ENCODE data around the gene GLT1D1.
"Not testable (repeated sequence)": the region's sequence is repeated elsewhere in the genome, so short reads cannot be mapped to it uniquely, and the experiment has no call there.

The GLT1D1 gene

GRCh38 chr12:128823216-128823915 is 29.9 kb upstream of the GLT1D1 start:
- peak overlapping the region; percentile 89 for H3K27ac ChIP-seq
- TF ChIP-seq, protein P1, sequence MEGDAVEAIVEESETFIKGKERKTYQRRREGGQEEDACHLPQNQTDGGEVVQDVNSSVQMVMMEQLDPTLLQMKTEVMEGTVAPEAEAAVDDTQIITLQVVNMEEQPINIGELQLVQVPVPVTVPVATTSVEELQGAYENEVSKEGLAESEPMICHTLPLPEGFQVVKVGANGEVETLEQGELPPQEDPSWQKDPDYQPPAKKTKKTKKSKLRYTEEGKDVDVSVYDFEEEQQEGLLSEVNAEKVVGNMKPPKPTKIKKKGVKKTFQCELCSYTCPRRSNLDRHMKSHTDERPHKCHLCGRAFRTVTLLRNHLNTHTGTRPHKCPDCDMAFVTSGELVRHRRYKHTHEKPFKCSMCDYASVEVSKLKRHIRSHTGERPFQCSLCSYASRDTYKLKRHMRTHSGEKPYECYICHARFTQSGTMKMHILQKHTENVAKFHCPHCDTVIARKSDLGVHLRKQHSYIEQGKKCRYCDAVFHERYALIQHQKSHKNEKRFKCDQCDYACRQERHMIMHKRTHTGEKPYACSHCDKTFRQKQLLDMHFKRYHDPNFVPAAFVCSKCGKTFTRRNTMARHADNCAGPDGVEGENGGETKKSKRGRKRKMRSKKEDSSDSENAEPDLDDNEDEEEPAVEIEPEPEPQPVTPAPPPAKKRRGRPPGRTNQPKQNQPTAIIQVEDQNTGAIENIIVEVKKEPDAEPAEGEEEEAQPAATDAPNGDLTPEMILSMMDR (conservative IDR thresholded peaks at IDR 0.05): no peak

DNA sequence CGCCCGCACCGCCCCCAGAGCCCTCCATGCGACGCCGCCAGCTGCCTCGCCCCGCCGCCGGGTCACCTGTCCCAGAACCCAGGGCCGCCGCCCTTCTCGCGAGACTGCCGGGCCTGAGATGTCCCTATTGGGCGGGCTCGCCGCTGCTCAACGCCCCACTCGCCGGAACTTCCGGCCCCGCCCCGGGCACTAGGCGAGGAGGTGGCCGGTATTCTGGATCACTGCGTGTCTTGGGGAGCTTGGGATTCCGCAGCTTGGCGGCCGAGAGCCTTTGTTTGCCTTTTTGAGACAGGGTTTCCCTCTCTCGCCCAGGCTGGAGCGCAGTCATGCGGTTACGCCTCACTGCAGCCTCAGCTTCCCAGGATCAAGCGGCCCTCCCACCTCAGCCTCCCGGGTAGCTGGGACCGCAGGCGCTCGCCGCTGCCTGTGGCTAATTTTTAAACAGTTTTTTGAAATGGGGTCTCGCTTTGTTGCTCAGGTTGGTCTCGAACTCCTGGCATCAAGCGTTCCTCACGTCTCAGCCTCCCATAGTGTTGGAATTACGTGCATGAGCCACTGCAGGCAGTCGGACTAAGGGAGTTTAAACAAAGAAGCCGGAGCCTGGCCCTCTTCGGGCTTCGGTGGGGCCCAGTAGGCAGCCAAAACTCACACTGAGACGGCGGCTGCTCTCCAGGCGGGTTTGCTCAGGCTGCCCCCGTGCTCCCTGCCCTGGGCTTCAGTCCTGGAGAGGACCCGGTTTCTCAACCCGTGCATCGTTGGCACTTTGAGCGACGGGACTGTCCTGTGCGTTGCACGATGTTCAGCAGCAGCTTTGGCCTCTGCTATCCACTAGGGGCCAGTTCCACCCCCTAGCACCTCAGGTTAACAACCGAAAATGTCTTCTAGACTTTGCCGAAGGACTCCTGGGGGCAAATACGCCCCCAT is 29.1 kb upstream of the GLT1D1 start, which contains the start of gene SLC15A4:
TSS of gene SLC15A4 (minus strand) at position 43 of the 924 bp plus-strand sequence. CDS start at position 28, 15 bp downstream.
- H3K27ac ChIP-seq: peak within 1 kb of the TSS; percentile 89
- TF ChIP-seq, protein P1 (conservative IDR thresholded peaks at IDR 0.05): peak; percentile 13; the same call in 1 of the 2 replicates

- TF ChIP-seq, protein P1 (conservative IDR thresholded peaks at IDR 0.05): no peak
- H3K27ac ChIP-seq: no peak overlapping the region
Measured at GRCh38 chr12:128825835-128826234, 27.4 kb upstream of the GLT1D1 start.

DNA sequence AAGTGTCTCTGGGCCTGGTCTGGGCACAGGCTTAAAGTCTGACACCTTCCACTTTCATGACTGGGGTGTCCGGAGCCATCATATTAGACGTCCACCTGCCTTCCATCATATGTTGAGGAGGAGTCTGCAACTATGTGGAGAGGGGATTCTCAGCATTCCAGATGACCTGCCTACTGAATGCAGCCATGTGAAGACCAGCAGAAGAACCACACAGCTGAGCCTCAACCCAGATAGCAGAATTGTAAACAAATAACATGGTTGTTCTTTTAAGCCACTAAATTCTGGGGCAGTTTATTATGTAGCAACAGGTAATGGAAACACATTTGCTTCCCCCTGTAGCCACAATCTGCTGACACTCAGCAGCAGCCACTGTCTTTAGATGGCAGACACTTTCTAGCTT is 25.6 kb upstream of the GLT1D1 start:
- no peak overlapping the region for H3K27ac ChIP-seq
- TF ChIP-seq, protein P1 (conservative IDR thresholded peaks at IDR 0.05): no peak

DNA sequence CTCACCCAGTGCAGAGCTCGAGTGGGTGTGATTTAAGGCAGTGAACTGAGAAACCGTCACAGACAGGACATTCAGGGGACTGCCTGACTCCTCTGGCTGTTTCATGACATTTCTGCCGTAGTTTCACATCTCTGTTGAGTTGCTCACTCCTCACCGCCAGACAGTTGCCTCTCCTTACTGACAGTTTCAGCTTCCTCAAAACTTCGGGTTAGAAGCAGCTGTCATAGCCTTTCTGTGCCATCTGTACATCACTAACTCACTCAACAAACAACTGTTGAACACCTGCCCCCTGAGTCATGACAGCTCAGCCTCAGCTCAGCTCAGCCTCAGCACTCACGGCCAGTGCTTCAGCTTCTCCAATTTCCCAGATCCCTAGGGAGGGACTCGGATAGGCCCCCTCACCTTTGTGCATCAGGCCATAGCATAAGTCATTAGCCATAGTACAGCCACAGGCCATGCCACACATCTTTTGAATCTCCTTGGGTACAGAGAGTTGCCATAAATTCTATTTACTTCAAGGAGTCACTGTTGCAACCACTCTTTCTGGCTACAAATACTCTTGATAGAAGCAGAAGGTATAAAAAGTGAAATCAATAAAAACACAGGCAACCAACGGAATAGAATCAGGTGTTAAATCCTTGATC is 23.3 kb upstream of the GLT1D1 start:
- no peak overlapping the region for H3K27ac ChIP-seq
- TF ChIP-seq, protein P1 (conservative IDR thresholded peaks at IDR 0.05): no peak

GRCh38 chr12:128830505-128830893 is 22.8 kb upstream of the GLT1D1 start:
- TF ChIP-seq, protein P1 (conservative IDR thresholded peaks at IDR 0.05): no peak
- no peak overlapping the region for H3K27ac ChIP-seq

- H3K27ac ChIP-seq: no peak overlapping the region
- TF ChIP-seq, protein P1 (conservative IDR thresholded peaks at IDR 0.05): no peak
Measured at GRCh38 chr12:128833418-128833817, 19.9 kb upstream of the GLT1D1 start.

DNA sequence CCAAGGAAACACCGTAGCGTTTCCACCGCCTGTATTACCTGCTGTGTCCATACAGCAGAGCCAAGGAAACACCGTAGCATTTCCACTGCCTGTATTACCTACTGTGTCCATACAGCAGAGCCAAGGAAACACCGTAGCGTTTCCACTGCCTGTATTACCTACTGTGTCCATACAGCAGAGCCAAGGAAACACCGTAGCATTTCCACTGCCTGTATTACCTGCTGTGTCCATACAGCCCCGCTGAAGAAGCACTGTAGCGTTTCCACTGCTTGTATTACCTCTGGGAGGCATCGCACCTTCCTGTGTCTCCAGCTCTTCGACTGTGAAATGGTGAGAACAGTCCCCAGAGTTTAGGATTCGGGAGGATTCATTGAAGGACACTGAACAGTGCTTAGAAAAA is 13.4 kb upstream of the GLT1D1 start:
- H3K27ac ChIP-seq: not testable (repeated sequence)

Data from VCaP (cell line).